K562 (cell line): ENCODE measurements around the gene CCDC158.

Experiments
- FOXJ3 ChIP-seq: sonication (generic); formaldehyde crosslinking; IDR thresholded peaks from 2 replicates; pipeline ENCODE4 v1.4.0; 2020; ENCODE audit warnings: mild to moderate bottlenecking, missing genetic modification reagents
- MTA1 ChIP-seq: fragments of 450-650 bp; IDR thresholded peaks from 2 replicates; pipeline ENCODE4 v1.6.1; 2017; ENCODE audit warnings: borderline replicate concordance
- PTBP1 ChIP-seq: fragments of 200-400 bp; formaldehyde crosslinking; IDR thresholded peaks from 2 replicates; pipeline ENCODE4 v1.6.1; 2017; ENCODE audit warnings: low read depth, low read length

- TF ChIP-seq MTA1 (no peak), PTBP1 (no peak), FOXJ3 (no peak)
Observed at GRCh38 chr4:76280488-76281441, 140.2 kb downstream of the CCDC158 start.
